A549 (cell line): ENCODE data around the gene ZNF785. TPM values are rescaled to one million over a fixed set of nuclear protein-coding genes. Genes with fewer than 3 reads are reported as not detected.

ENCODE experiments used
- ATAC-seq, 2 experiments: fragments of 200-7000 bp in 1 of 2; fragments of >200 bp in 1 of 2; cut with Nextera tagmentation in 1 of 2; cut with Tn5 transposase in 1 of 2; 3 replicates each; pipeline versions ENCODE4 v1.8.0 to v1.9.1; 2018 to 2020; ENCODE audit warnings: mild to moderate bottlenecking in 1 of 2, moderate library complexity in 1 of 2
- CTCF ChIA-PET: fragments of 300-600 bp; sonication (Branson Sonifier 250); formaldehyde crosslinking; extraction: SDS; loops from one replicate; lab custom pipeline; 2021; ENCODE audit warnings: antibody characterized with exemption, inconsistent platforms; lab: Yijun Ruan, JAX
- POLR2A ChIA-PET: fragments of 350-600 bp; formaldehyde crosslinking; extraction: SDS; loops from one replicate; lab custom pipeline; 2021; ENCODE audit warnings: antibody characterized with exemption, inconsistent platforms; lab: Yijun Ruan, JAX
- DNase-seq, 2 experiments: peaks; one replicate each; pipeline versions ENCODE4 v3.0.0 to v3.0.0-alpha.2; 2011 to 2016; ENCODE audit warnings: low read depth in 1 of 2, low spot score in 1 of 2
- FAIRE-seq: peaks from 2 replicates; lab custom pipeline; 2011; peaks lifted over from hg19 to GRCh38; lab: Jason Lieb, UNC
- H3K27ac ChIP-seq, 2 experiments: fragments of >200 bp; sonication (Bioruptor Twin); formaldehyde crosslinking; 3 replicates each; pipeline ENCODE4 v1.5.1; 2016 to 2017
- H3K4me1 ChIP-seq: fragments of >200 bp; sonication (Bioruptor Twin); formaldehyde crosslinking; 3 replicates; pipeline ENCODE4 v1.6.1; 2016
- H3K4me2 ChIP-seq: fragments of >200 bp; sonication (Bioruptor Twin); formaldehyde crosslinking; 3 replicates; pipeline ENCODE4 v1.6.1; 2016
- H3K4me3 ChIP-seq: fragments of >200 bp; sonication (Bioruptor Twin); formaldehyde crosslinking; 3 replicates; pipeline ENCODE4 v1.5.1; 2016
- H3K9me3 ChIP-seq: fragments of >200 bp; sonication (Bioruptor Twin); formaldehyde crosslinking; 3 replicates; pipeline ENCODE4 v1.6.1; 2016
- FOXS1 ChIP-seq: fragments of 250-450 bp; sonication (Bioruptor Pico); IDR thresholded peaks from 2 replicates; pipeline ENCODE4 v1.5.0; 2020; ENCODE audit warnings: mild to moderate bottlenecking, moderate library complexity
- HOXA7 ChIP-seq: fragments of 250-450 bp; sonication (Bioruptor Pico); IDR thresholded peaks from 2 replicates; pipeline ENCODE4 v1.5.0; 2020; ENCODE audit warnings: mild to moderate bottlenecking, moderate library complexity
- HOXB5 ChIP-seq: fragments of 250-450 bp; sonication (Bioruptor Pico); IDR thresholded peaks from 2 replicates; pipeline ENCODE4 v1.5.0; 2020; ENCODE audit warnings: mild to moderate bottlenecking, moderate library complexity
- JUN ChIP-seq, 2 experiments: fragments of >200 bp; sonication (Bioruptor Twin); formaldehyde crosslinking; IDR thresholded peaks; 2 replicates in 1 of 2; 3 replicates in 1 of 2; pipeline ENCODE4 v1.6.1; 2016 to 2017
- KDM5A ChIP-seq: fragments of 200-600 bp; sonication (generic); IDR thresholded peaks from 2 replicates; pipeline ENCODE4 v1.6.1; 2016; ENCODE audit warnings: antibody characterized with exemption, mild to moderate bottlenecking
- MYC ChIP-seq: IDR thresholded peaks from 2 replicates; pipeline ENCODE4 v1.6.1; 2012; ENCODE audit warnings: mild to moderate bottlenecking, inconsistent platforms, low read length, improper control_type of control experiment, borderline replicate concordance
- NPAS2 ChIP-seq: fragments of 250-450 bp; sonication (Bioruptor Pico); IDR thresholded peaks from 2 replicates; pipeline ENCODE4 v1.8.0; 2022; ENCODE audit warnings: mild to moderate bottlenecking, moderate library complexity, borderline replicate concordance
- PHF8 ChIP-seq: fragments of 200-600 bp; sonication (generic); IDR thresholded peaks from 2 replicates; pipeline ENCODE4 v1.6.1; 2016; ENCODE audit warnings: low read depth, mild to moderate bottlenecking, antibody characterized with exemption, moderate library complexity, borderline replicate concordance
- POLR2A ChIP-seq: IDR thresholded peaks from 2 replicates; pipeline ENCODE4 v1.6.1; 2012; ENCODE audit warnings: mild to moderate bottlenecking, low read length
- RAD21 ChIP-seq, 2 experiments: fragments of >200 bp in 1 of 2; sonication (Bioruptor Twin) in 1 of 2; formaldehyde crosslinking in 1 of 2; IDR thresholded peaks in 1 of 2; conservative IDR thresholded peaks in 1 of 2; 2 replicates in 1 of 2; 3 replicates in 1 of 2; pipeline ENCODE4 v1.6.1; 2012 to 2018; ENCODE audit warnings: inconsistent platforms in 1 of 2
- RARB ChIP-seq: fragments of 250-450 bp; sonication (Bioruptor Pico); IDR thresholded peaks from 2 replicates; pipeline ENCODE4 v1.8.0; 2021; ENCODE audit warnings: mild to moderate bottlenecking, moderate library complexity
- TP53 ChIP-seq: fragments of 250-450 bp; sonication (Bioruptor Pico); IDR thresholded peaks from 2 replicates; pipeline ENCODE4 v1.5.0; 2021; ENCODE audit warnings: mild to moderate bottlenecking, moderate library complexity
- WGBS: methylation state at CpG from one replicate; pipeline ENCODE4 v1.1.6; 2017; ENCODE audit errors: missing lambda C conversion rate; 5-methylcytosine and 5-hydroxymethylcytosine counted together
- polyA plus RNA-seq, 4 experiments: library from polyadenylated mRNA; depleted of rRNA in 3 of 4; stranded (reverse); fragments of >200 nt; fragmentation: RNase III in 1 of 4; extraction: RNeasy Plus Mini Kit Qiagen cat#74134 plus additional on column Dnase treatment in 1 of 4; gene quantifications; 2 replicates in 3 of 4; 3 replicates in 1 of 4; pipeline ENCODE4 v1.2.3, GENCODE V29; 2011 to 2017
- TF ChIP-seq, protein P1 (sequence below): fragments of 250-450 bp; sonication (Bioruptor Pico); IDR thresholded peaks from 2 replicates; pipeline ENCODE4 v1.5.0; 2020; ENCODE audit warnings: low read depth, mild to moderate bottlenecking, moderate library complexity
- TF ChIP-seq, protein P2 (sequence below): fragments of >200 bp; sonication (Bioruptor Twin); formaldehyde crosslinking; IDR thresholded peaks from 3 replicates; pipeline ENCODE4 v1.6.1; 2016
- TF ChIP-seq, protein P3 (sequence below): IDR thresholded peaks from 2 replicates; pipeline ENCODE4 v1.6.1; 2012; ENCODE audit warnings: low read depth, borderline replicate concordance
- TF ChIP-seq, protein P4 (sequence below): IDR thresholded peaks from 2 replicates; pipeline ENCODE4 v1.6.1; 2012

The ZNF785 gene
- polyA plus RNA-seq, 2 of the 4 experiments (the other 2 are of a cell fraction) = not detected

DNA sequence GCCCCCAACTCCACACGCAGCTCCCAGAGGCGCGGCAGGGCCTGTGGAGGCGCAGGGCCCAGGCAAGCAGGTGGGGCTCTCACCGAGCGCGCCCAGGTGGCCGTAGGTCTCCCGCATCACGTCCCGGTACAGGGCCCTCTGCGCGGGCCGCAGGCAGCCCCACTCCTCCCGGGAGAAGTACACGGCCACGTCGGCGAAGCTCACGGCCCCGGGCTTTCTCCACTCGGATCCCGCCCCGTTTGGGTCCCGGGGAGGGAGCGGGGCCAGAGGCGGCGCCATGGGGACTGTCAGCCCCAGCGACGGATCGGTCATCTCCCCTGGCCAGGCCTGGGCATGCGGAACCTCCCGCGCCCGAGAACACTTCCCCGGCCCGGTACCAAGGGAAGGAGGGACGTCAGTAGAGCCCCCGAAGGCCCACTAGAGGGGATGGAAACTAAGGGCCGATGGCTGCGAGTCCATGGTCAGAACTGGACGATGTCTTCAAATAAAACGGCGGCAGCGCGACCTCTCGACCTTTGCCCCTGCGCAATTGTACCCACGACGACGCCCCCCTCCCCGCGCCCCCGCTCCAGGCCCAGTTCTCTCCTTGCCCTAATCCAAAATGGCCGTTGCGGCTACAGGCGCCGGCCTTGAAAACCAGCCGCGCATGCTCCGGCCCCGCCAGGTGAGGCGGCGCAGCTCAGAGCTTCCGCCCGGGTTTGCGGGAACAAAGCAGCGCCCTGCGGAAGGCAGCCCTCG lies 51.0 kb downstream of the ZNF785 start, which contains the start of gene ZNF747:
TSS of gene ZNF747 (minus strand) at position 491 of the 738 bp plus-strand sequence. CDS start at position 312, 179 bp downstream.
- Histone ChIP-seq H3K4me1 (peaks cover 13% of the 10 kb centered on the region; the same call in 2 of the 3 replicates), H3K9me3 (no peaks in the 10 kb centered on the region), H3K27ac (peak within 1 kb of the TSS; percentile 89 to 93), H3K4me2 (peak within 1 kb of the TSS; percentile 87), H3K4me3 (peak within 1 kb of the TSS; percentile 52)
- DNase-seq (peak; percentile 77 to 90), ATAC-seq (peak; percentile 91 to 93), FAIRE-seq (no peak)
- whole genome bisulfite sequencing = 20% methylated on average over 33 of the region's 70 CpGs
- peak; percentile 72 for TF ChIP-seq POLR2A
- TF ChIP-seq HOXB5 = no peak; the same call in 1 of the 2 replicates
- no peak for TF ChIP-seq RARB (CRISPR knock-in tag)
- TF ChIP-seq, protein P1, sequence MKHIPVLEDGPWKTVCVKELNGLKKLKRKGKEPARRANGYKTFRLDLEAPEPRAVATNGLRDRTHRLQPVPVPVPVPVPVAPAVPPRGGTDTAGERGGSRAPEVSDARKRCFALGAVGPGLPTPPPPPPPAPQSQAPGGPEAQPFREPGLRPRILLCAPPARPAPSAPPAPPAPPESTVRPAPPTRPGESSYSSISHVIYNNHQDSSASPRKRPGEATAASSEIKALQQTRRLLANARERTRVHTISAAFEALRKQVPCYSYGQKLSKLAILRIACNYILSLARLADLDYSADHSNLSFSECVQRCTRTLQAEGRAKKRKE (CRISPR knock-in tag) = peak; percentile 48; the same call in 1 of the 2 replicates
- no peak for TF ChIP-seq NPAS2
- TF ChIP-seq, protein P2, sequence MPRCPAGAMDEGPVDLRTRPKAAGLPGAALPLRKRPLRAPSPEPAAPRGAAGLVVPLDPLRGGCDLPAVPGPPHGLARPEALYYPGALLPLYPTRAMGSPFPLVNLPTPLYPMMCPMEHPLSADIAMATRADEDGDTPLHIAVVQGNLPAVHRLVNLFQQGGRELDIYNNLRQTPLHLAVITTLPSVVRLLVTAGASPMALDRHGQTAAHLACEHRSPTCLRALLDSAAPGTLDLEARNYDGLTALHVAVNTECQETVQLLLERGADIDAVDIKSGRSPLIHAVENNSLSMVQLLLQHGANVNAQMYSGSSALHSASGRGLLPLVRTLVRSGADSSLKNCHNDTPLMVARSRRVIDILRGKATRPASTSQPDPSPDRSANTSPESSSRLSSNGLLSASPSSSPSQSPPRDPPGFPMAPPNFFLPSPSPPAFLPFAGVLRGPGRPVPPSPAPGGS = 0 out of 3 replicates have a peak, but pooled peaks have one; percentile 0
- peak; percentile 59; the same call in 1 of the 2 replicates for TF ChIP-seq MYC
- peak in 1 of 2 experiments; percentile 88; a peak in 2 of 5 replicates for TF ChIP-seq JUN (IDR thresholded peaks at IDR 0.05)
- peak; percentile 36 for TF ChIP-seq PHF8
- TF ChIP-seq, protein P3, sequence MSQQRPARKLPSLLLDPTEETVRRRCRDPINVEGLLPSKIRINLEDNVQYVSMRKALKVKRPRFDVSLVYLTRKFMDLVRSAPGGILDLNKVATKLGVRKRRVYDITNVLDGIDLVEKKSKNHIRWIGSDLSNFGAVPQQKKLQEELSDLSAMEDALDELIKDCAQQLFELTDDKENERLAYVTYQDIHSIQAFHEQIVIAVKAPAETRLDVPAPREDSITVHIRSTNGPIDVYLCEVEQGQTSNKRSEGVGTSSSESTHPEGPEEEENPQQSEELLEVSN = peak; percentile 87
- TF ChIP-seq, protein P4, sequence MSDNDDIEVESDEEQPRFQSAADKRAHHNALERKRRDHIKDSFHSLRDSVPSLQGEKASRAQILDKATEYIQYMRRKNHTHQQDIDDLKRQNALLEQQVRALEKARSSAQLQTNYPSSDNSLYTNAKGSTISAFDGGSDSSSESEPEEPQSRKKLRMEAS = peak; percentile 93
- ChIA-PET POLR2A (interaction anchor here (0.6 to 3.0 kb wide), 9 partner anchors 16 to 264 kb away, joined by 3 to 36 read pairs (median 5); partner anchors contain the start of genes DCTPP1, ZNF688, ZNF689 and ZNF764), CTCF (interaction anchor here (1.0 to 2.8 kb wide), 10 partner anchors 9 to 105 kb away, joined by 3 to 12 read pairs (median 8); partner anchors contain the start of genes DCTPP1, ZNF764, ZNF768 and ZNF785)

DNA sequence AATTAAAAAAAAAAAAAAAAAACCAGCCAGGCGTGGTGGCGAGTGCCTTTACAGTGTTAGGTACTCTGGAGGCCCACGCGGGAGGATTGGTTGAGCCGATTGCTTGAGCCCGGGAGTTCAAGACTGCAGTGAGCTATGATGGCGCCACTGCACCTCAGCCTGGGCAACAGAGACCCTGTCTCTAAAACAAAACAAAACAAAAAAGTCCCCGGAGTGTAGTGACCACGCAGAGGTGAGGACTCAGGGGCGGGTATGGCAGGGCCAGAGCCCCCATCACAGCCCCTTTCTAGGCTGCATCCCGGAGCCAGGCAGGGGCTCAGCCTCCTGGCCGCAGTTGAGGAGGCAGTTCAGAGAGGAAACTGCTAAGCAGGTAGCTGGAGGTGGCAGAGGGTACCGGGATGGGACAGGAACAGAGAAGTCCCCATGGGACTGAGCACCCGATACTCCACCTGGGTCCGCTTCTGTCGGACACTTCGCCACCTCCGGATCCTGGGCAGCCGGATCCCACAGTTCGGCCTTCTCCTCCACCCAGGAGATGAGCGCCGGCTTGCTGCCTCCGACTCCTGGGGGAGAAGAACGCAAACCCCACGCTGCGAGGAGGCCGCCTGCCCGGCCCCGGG lies 51.6 kb downstream of the ZNF785 start:
- Histone ChIP-seq H3K4me1 (peaks cover 13% of the 10 kb centered on the region; the same call in 2 of the 3 replicates), H3K4me3 (peak overlapping the region; percentile 52), H3K27ac (peak overlapping the region; percentile 89 to 93), H3K4me2 (peak overlapping the region; percentile 87), H3K9me3 (no peaks in the 10 kb centered on the region)
- peak; percentile 23 to 51; a peak in 4 of 6 replicates for ATAC-seq
- WGBS = 76% methylated on average over 20 of the region's 29 CpGs
- ChIA-PET CTCF (interaction anchor here (1.0 to 2.8 kb wide), 6 partner anchors 8 to 104 kb away, joined by 3 to 12 read pairs (median 8); partner anchors contain the start of genes DCTPP1, ZNF764 and ZNF768), POLR2A (interaction anchor here (1.2 to 3.0 kb wide), 2 partner anchors 17 to 24 kb away, joined by 5 to 36 read pairs; partner anchors contain the start of gene ZNF764)
- FAIRE-seq = no peak
- TF ChIP-seq TP53 (CRISPR knock-in tag) (no peak), FOXS1 (CRISPR knock-in tag) (no peak), RAD21 (conservative IDR thresholded peaks at IDR 0.05 in 1 of 2, IDR thresholded peaks at IDR 0.05 in 1 of 2) (no peak), HOXA7 (CRISPR knock-in tag) (no peak), KDM5A (no peak)
- TF ChIP-seq, protein P2 = 0 out of 3 replicates have a peak, but pooled peaks have one; percentile 33
- no peak for DNase-seq
